Measurements from ENCODE around the gene PA2G4. TPM values are rescaled to one million over a fixed set of nuclear protein-coding genes. Genes with fewer than 3 reads are reported as not detected.
A peak's percentile ranks its signal among the peaks of the same experiment; 100 is the strongest.

Gene PA2G4
- polyA plus RNA-seq, 1 donor from 2014 or later: 115 TPM

DNA sequence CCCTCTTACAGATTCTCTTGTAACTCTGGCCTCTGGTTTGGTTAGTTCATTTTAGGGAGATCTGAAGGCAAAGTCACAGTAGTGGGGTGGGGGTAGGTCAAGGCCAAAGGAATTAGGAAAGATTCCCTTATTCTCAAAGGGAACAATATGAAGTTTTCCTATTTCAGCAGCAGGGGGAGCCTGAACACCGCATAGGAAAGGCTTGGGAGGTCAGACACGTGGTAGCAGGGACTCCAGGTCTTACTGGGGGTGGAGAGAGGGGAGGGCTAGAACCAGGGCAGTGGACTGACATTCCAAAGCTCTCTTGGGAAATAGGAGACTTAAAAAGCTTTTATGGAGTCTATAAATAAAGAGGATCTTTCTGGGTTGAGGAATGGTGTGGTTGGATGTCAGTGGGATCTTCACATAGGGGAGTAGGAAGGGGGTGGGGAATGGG is 15.0 kb downstream of the PA2G4 start:
- peak overlapping the region; percentile 93 for H3K27ac ChIP-seq (ENCODE audit: low read length)
- no peak overlapping the region for H2AFZ ChIP-seq (ENCODE audit: low read depth, low read length)
- peak overlapping the region; percentile 69 for H3K4me3 ChIP-seq (ENCODE audit: low read length)

GRCh38 chr12:56120158-56120846 is 15.9 kb downstream of the PA2G4 start:
- no peaks in the 10 kb centered on the region for H4K20me1 ChIP-seq (ENCODE audit: insufficient read depth)
- no peak overlapping the region for H3K9ac ChIP-seq (ENCODE audit: low read length)
- TF ChIP-seq RAD21 (conservative IDR thresholded peaks at IDR 0.05): no peak
- no peak for TF ChIP-seq TAF1 (IDR thresholded peaks at IDR 0.05; ENCODE audit: low read depth)
- no peak for TF ChIP-seq SMC3 (conservative IDR thresholded peaks at IDR 0.05; ENCODE audit: poor library complexity)
- H3K79me2 ChIP-seq (replicated peaks; ENCODE audit: insufficient read depth, low read length): peaks cover 28% of the 10 kb centered on the region
- H3K4me3 ChIP-seq (ENCODE audit: low read length): no peak overlapping the region
- H3K9me2 ChIP-seq (ENCODE audit: insufficient read depth, low read length): no peaks in the 10 kb centered on the region
- H3F3A ChIP-seq (ENCODE audit: insufficient read depth, low read length, poor library complexity, severe bottlenecking): peaks cover 6% of the 10 kb centered on the region
- no peaks in the 10 kb centered on the region for H3K9me3 ChIP-seq (ENCODE audit: low read length)
- H2AFZ ChIP-seq (ENCODE audit: low read depth, low read length): no peak overlapping the region
- H3K4me2 ChIP-seq (ENCODE audit: low read length): no peak overlapping the region
- H3K27ac ChIP-seq (ENCODE audit: low read length): no peak overlapping the region
- H3K36me3 ChIP-seq (ENCODE audit: insufficient read depth, low read length): no peaks in the 10 kb centered on the region
- H3K27me3 ChIP-seq (ENCODE audit: insufficient read depth, low read depth, low read length): no peaks in the 10 kb centered on the region

More for the DNA sequence above, 15.0 kb downstream of the PA2G4 start:
- Histone ChIP-seq H3K36me3 (ENCODE audit: insufficient read depth, low read length) (no peaks in the 10 kb centered on the region), H3K9me3 (ENCODE audit: low read length) (no peaks in the 10 kb centered on the region), H4K20me1 (ENCODE audit: insufficient read depth) (no peaks in the 10 kb centered on the region), H3K4me2 (ENCODE audit: low read length) (peak overlapping the region; percentile 100), H3K9me2 (ENCODE audit: insufficient read depth, low read length) (no peaks in the 10 kb centered on the region), H3K9ac (ENCODE audit: low read length) (peak overlapping the region; percentile 91), H3K27me3 (ENCODE audit: insufficient read depth, low read depth, low read length) (no peaks in the 10 kb centered on the region), H3F3A (ENCODE audit: insufficient read depth, low read length, poor library complexity, severe bottlenecking) (peaks cover 6% of the 10 kb centered on the region), H3K79me2 (replicated peaks; ENCODE audit: insufficient read depth, low read length) (peaks cover 28% of the 10 kb centered on the region)
- TF ChIP-seq SMC3 (conservative IDR thresholded peaks at IDR 0.05; ENCODE audit: poor library complexity) (peak; percentile 73), RAD21 (conservative IDR thresholded peaks at IDR 0.05) (peak; percentile 77), EP300 (conservative IDR thresholded peaks at IDR 0.05; ENCODE audit: poor library complexity, severe bottlenecking) (no peak), REST (IDR thresholded peaks at IDR 0.05; ENCODE audit: borderline replicate concordance) (no peak), MXI1 (conservative IDR thresholded peaks at IDR 0.05; ENCODE audit: poor library complexity, severe bottlenecking) (peak; percentile 55), CTCF (IDR thresholded peaks at IDR 0.05; ENCODE audit: poor library complexity, severe bottlenecking) (peak; percentile 86)

Data from neural cell (in vitro differentiated cells).